ENCODE measurements around the gene BIRC6. TPM values are rescaled to one million over a fixed set of nuclear protein-coding genes. Genes with fewer than 3 reads are reported as not detected.
A peak's percentile ranks its signal among the peaks of the same experiment; 100 is the strongest.

Gene BIRC6
- total RNA-seq, 1 donor from 2014 or later = 82.4 TPM

DNA sequence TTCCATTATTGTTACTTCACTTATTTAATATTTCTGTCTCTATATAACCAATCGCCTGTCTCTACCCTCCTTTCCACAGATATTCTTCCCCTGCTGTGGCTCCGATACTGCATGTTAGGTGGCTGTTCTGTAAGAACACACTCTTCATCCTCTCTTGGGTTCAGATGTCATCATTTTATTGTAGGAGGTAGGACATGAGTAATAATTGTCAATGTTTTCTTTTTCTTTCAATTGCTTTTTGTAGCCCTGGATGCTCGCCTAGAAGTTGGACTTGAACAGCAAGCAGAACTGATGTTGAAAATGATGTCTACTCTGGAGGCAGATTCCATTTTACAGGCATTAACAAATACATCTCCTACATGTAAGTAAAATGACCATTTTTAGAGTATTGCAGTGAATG is 128.6 kb downstream of the BIRC6 start:
- no peak overlapping the region for H3K4me3 Mint-ChIP-seq
- no peaks in the 10 kb centered on the region for H3K27me3 Mint-ChIP-seq
- H3K27ac Mint-ChIP-seq = peak overlapping the region; percentile 10
- H3K4me1 Mint-ChIP-seq (ENCODE audit: unreplicated experiment) = peaks cover 8% of the 10 kb centered on the region
- no peak for DNase-seq (ENCODE audit: extremely low spot score, unreplicated experiment)
- TF ChIP-seq, protein P1, sequence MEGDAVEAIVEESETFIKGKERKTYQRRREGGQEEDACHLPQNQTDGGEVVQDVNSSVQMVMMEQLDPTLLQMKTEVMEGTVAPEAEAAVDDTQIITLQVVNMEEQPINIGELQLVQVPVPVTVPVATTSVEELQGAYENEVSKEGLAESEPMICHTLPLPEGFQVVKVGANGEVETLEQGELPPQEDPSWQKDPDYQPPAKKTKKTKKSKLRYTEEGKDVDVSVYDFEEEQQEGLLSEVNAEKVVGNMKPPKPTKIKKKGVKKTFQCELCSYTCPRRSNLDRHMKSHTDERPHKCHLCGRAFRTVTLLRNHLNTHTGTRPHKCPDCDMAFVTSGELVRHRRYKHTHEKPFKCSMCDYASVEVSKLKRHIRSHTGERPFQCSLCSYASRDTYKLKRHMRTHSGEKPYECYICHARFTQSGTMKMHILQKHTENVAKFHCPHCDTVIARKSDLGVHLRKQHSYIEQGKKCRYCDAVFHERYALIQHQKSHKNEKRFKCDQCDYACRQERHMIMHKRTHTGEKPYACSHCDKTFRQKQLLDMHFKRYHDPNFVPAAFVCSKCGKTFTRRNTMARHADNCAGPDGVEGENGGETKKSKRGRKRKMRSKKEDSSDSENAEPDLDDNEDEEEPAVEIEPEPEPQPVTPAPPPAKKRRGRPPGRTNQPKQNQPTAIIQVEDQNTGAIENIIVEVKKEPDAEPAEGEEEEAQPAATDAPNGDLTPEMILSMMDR (conservative IDR thresholded peaks at IDR 0.05) = no peak
- no peaks in the 10 kb centered on the region for H3K9me3 Mint-ChIP-seq
- peaks cover 29% of the 10 kb centered on the region for H3K36me3 Mint-ChIP-seq

DNA sequence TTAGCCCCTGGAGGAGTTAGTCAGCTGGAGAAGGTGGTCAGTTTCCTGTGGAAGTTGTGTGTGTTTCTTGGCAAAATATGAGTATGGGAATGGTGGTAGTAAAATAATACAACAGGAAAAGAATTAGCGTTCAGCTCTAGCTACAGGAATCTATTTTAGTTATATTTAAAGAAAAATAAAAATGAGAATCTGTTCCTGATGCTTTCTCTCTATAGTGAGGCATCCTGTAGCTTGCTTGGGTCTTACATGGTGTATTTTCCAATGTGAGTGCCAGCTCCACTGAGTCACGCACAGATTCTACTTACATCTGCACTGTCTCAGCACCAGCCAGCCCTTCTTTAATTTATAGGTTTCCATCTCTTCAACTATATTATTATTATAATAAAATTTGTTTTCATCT is 132.2 kb downstream of the BIRC6 start:
- Mint-ChIP-seq H3K27me3 (no peaks in the 10 kb centered on the region), H3K9me3 (no peaks in the 10 kb centered on the region), H3K4me1 (ENCODE audit: unreplicated experiment) (peaks cover 8% of the 10 kb centered on the region), H3K27ac (no peak overlapping the region), H3K4me3 (no peak overlapping the region), H3K36me3 (peaks cover 18% of the 10 kb centered on the region)
- TF ChIP-seq, protein P1 (conservative IDR thresholded peaks at IDR 0.05) = no peak
- DNase-seq (ENCODE audit: extremely low spot score, unreplicated experiment) = no peak

DNA sequence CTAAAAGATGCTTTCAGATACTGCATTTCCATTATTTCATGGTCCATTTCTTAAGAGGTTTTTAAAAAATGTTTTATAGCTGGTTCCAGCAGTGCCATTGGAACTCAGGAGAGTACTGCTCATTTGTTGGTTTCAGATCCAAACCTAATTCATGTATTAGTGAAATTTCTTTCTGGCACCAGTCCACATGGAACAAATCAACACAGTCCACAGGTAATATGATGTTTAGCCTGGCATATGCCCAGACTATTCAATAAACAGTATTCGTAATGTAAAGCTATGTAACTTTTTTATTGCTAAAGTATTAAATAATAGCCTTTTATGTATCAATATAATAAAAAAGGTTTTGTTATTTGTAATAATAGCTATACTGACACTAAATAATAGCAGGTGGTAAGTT is 134.5 kb downstream of the BIRC6 start:
- H3K9me3 Mint-ChIP-seq = no peaks in the 10 kb centered on the region
- H3K4me1 Mint-ChIP-seq (ENCODE audit: unreplicated experiment) = no peaks in the 10 kb centered on the region
- H3K4me3 Mint-ChIP-seq = no peak overlapping the region
- no peak for DNase-seq (ENCODE audit: extremely low spot score, unreplicated experiment)
- no peak overlapping the region for H3K27ac Mint-ChIP-seq
- peaks cover 3% of the 10 kb centered on the region for H3K36me3 Mint-ChIP-seq
- TF ChIP-seq, protein P1 (conservative IDR thresholded peaks at IDR 0.05) = no peak
- no peaks in the 10 kb centered on the region for H3K27me3 Mint-ChIP-seq

DNA sequence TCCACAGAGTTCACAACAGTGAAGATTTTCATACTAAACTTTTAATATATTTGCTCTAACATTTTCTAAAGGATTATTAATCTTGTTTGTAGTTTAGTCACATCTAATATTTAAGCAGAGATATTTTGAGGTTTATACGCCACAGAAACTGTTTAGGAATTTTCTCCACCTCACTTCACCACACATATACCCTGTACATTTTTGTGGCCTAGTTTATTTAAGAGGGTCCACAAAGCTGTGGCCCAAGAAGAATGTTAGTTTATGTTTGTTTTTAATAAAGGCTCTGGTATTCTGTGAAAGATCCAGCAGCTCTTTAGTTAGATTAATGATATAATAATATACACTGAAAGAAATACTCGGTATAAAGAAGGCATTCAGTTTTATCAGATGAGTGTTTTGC is 138.3 kb downstream of the BIRC6 start:
- H3K4me1 Mint-ChIP-seq (ENCODE audit: unreplicated experiment) = no peaks in the 10 kb centered on the region
- H3K4me3 Mint-ChIP-seq = no peak overlapping the region
- TF ChIP-seq, protein P1 (conservative IDR thresholded peaks at IDR 0.05) = no peak
- H3K27ac Mint-ChIP-seq = no peak overlapping the region
- H3K9me3 Mint-ChIP-seq = no peaks in the 10 kb centered on the region
- no peak for DNase-seq (ENCODE audit: extremely low spot score, unreplicated experiment)
- H3K36me3 Mint-ChIP-seq = no peaks in the 10 kb centered on the region
- no peaks in the 10 kb centered on the region for H3K27me3 Mint-ChIP-seq

DNA sequence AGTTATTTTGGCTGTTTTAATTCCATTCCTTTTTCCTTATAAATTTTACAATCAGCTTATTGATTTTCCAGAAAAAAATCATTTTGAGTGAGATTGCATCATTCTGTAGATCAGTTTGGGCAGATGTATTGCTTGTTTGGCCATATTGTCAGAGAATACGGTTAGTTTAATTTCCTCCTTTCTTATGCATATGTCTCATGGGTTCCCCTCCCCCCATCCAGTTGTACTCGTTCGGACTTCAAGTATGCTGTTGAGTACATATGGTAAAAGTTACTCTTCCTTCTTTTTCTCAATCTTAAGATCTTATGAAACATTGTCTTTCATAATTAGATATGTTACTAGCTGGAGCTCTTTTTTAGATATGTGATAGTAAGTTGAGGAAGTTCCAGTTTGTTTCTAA is 139.8 kb downstream of the BIRC6 start:
- H3K27me3 Mint-ChIP-seq = no peaks in the 10 kb centered on the region
- H3K9me3 Mint-ChIP-seq = no peaks in the 10 kb centered on the region
- no peak overlapping the region for H3K4me3 Mint-ChIP-seq
- no peak for DNase-seq (ENCODE audit: extremely low spot score, unreplicated experiment)
- H3K27ac Mint-ChIP-seq = no peak overlapping the region
- H3K36me3 Mint-ChIP-seq = no peaks in the 10 kb centered on the region
- TF ChIP-seq, protein P1 (conservative IDR thresholded peaks at IDR 0.05) = no peak
- H3K4me1 Mint-ChIP-seq (ENCODE audit: unreplicated experiment) = no peaks in the 10 kb centered on the region

DNA sequence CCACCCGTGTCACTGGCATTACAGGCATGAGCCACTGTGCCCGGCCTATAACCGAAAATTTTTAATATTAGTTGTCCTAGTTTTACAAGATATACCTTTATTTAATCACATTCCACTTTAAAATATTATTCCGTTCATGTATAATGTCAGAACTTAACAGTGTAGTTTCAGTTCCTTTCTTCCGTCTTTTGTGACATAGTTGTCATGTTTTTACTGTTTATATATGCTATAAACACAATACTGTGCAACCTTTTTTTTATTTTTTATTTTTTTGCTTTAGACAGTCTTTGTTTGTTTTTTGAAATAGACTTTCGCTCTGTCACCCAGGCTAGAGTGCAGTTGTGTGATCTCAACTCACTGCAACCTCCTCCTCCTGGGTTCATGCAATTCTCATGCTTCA is 141.5 kb downstream of the BIRC6 start:
- DNase-seq (ENCODE audit: extremely low spot score, unreplicated experiment) = no peak
- Mint-ChIP-seq H3K4me1 (ENCODE audit: unreplicated experiment) (no peaks in the 10 kb centered on the region), H3K4me3 (no peak overlapping the region), H3K27ac (no peak overlapping the region), H3K27me3 (no peaks in the 10 kb centered on the region), H3K36me3 (peaks cover 7% of the 10 kb centered on the region), H3K9me3 (no peaks in the 10 kb centered on the region)
- TF ChIP-seq, protein P1 (conservative IDR thresholded peaks at IDR 0.05) = no peak
